Measurements from ENCODE around the gene SLC25A26. TPM values are rescaled to one million over a fixed set of nuclear protein-coding genes. Genes with fewer than 3 reads are reported as not detected.

The SLC25A26 gene
- total RNA-seq, 1 donor from 2014 or later = 41.2 TPM

- TF ChIP-seq CTCF (IDR thresholded peaks at IDR 0.05; ENCODE audit: insufficient read depth, low read length, poor library complexity, severe bottlenecking) = no peak
- Histone ChIP-seq H3K4me3 (ENCODE audit: low read depth, low read length) (no peak overlapping the region), H3K36me3 (ENCODE audit: control insufficient read depth, insufficient read depth, low read length) (no peaks in the 10 kb centered on the region), H3K27me3 (ENCODE audit: control insufficient read depth, insufficient read depth, low read length) (no peaks in the 10 kb centered on the region)
- no peak for DNase-seq (ENCODE audit: low read depth)
These were observed 7.1 kb downstream of the SLC25A26 start for GRCh38 chr3:66227915-66228314.

- H3K4me3 ChIP-seq (ENCODE audit: low read depth, low read length) = no peak overlapping the region
- no peak for TF ChIP-seq CTCF (IDR thresholded peaks at IDR 0.05; ENCODE audit: insufficient read depth, low read length, poor library complexity, severe bottlenecking)
- DNase-seq (ENCODE audit: low read depth) = no peak
These were observed 7.9 kb downstream of the SLC25A26 start for GRCh38 chr3:66228707-66229106.

GRCh38 chr3:66229931-66230330 is 9.1 kb downstream of the SLC25A26 start:
- no peak for DNase-seq (ENCODE audit: low read depth)
- Histone ChIP-seq H3K27me3 (ENCODE audit: control insufficient read depth, insufficient read depth, low read length) (no peaks in the 10 kb centered on the region), H3K36me3 (ENCODE audit: control insufficient read depth, insufficient read depth, low read length) (no peaks in the 10 kb centered on the region), H3K4me3 (ENCODE audit: low read depth, low read length) (no peak overlapping the region)
- no peak for TF ChIP-seq CTCF (IDR thresholded peaks at IDR 0.05; ENCODE audit: insufficient read depth, low read length, poor library complexity, severe bottlenecking)

More at GRCh38 chr3:66228707-66229106, 7.9 kb downstream of the SLC25A26 start:
- Histone ChIP-seq H3K36me3 (ENCODE audit: control insufficient read depth, insufficient read depth, low read length) (no peaks in the 10 kb centered on the region), H3K27me3 (ENCODE audit: control insufficient read depth, insufficient read depth, low read length) (no peaks in the 10 kb centered on the region)

- Histone ChIP-seq H3K4me3 (ENCODE audit: low read depth, low read length) (no peak overlapping the region), H3K27me3 (ENCODE audit: control insufficient read depth, insufficient read depth, low read length) (no peaks in the 10 kb centered on the region), H3K36me3 (ENCODE audit: control insufficient read depth, insufficient read depth, low read length) (no peaks in the 10 kb centered on the region)
- no peak for DNase-seq (ENCODE audit: low read depth)
- TF ChIP-seq CTCF (IDR thresholded peaks at IDR 0.05; ENCODE audit: insufficient read depth, low read length, poor library complexity, severe bottlenecking) = no peak
These were observed 12.2 kb downstream of the SLC25A26 start for GRCh38 chr3:66233033-66233432.

GRCh38 chr3:66236281-66236680 is 15.5 kb downstream of the SLC25A26 start:
- no peak for DNase-seq (ENCODE audit: low read depth)
- Histone ChIP-seq H3K36me3 (ENCODE audit: control insufficient read depth, insufficient read depth, low read length) (no peaks in the 10 kb centered on the region), H3K4me3 (ENCODE audit: low read depth, low read length) (no peak overlapping the region), H3K27me3 (ENCODE audit: control insufficient read depth, insufficient read depth, low read length) (no peaks in the 10 kb centered on the region)
- peak; percentile 26 for TF ChIP-seq CTCF (IDR thresholded peaks at IDR 0.05; ENCODE audit: insufficient read depth, low read length, poor library complexity, severe bottlenecking)

GRCh38 chr3:66237552-66237951 is 16.8 kb downstream of the SLC25A26 start:
- no peak for TF ChIP-seq CTCF (IDR thresholded peaks at IDR 0.05; ENCODE audit: insufficient read depth, low read length, poor library complexity, severe bottlenecking)
- DNase-seq (ENCODE audit: low read depth) = no peak
- no peaks in the 10 kb centered on the region for H3K36me3 ChIP-seq (ENCODE audit: control insufficient read depth, insufficient read depth, low read length)
- H3K27me3 ChIP-seq (ENCODE audit: control insufficient read depth, insufficient read depth, low read length) = no peaks in the 10 kb centered on the region
- H3K4me3 ChIP-seq (ENCODE audit: low read depth, low read length) = no peak overlapping the region
